GM10847 (cell line): ENCODE measurements around the gene PRTFDC1.

ENCODE experiments used
- POLR2A ChIP-seq: IDR thresholded peaks from 2 replicates; pipeline ENCODE4 v1.6.1; 2011; ENCODE audit not compliant: insufficient read length; ENCODE audit errors: extremely low read depth

PRTFDC1 gene

GRCh38 chr10:24951201-24952142, 934 bp downstream of the PRTFDC1 start:
- TF ChIP-seq POLR2A, result no peak

- no peak for TF ChIP-seq POLR2A
Measured at GRCh38 chr10:24950439-24950838, 2.0 kb downstream of the PRTFDC1 start.

GRCh38 chr10:24949616-24950015, 2.8 kb downstream of the PRTFDC1 start:
- no peak for TF ChIP-seq POLR2A

- no peak for TF ChIP-seq POLR2A
Measured at GRCh38 chr10:24947304-24948097, 4.9 kb downstream of the PRTFDC1 start.

GRCh38 chr10:24944512-24945255, 7.7 kb downstream of the PRTFDC1 start:
- TF ChIP-seq POLR2A, result no peak

GRCh38 chr10:24938525-24938924, 13.9 kb downstream of the PRTFDC1 start:
- no peak for TF ChIP-seq POLR2A

- no peak for TF ChIP-seq POLR2A
Measured at GRCh38 chr10:24938076-24938475, 14.3 kb downstream of the PRTFDC1 start.

GRCh38 chr10:24935504-24936292, 16.7 kb downstream of the PRTFDC1 start:
- TF ChIP-seq POLR2A, result no peak

- no peak for TF ChIP-seq POLR2A
Measured at GRCh38 chr10:24931236-24931635, 21.2 kb downstream of the PRTFDC1 start.

GRCh38 chr10:24930427-24930826, 22.0 kb downstream of the PRTFDC1 start:
- TF ChIP-seq POLR2A, result no peak

GRCh38 chr10:24929904-24930303, 22.5 kb downstream of the PRTFDC1 start:
- no peak for TF ChIP-seq POLR2A

- no peak for TF ChIP-seq POLR2A
Measured at GRCh38 chr10:24929056-24929544, 23.3 kb downstream of the PRTFDC1 start.

- TF ChIP-seq POLR2A, result no peak
Measured at GRCh38 chr10:24928163-24928562, 24.2 kb downstream of the PRTFDC1 start.

GRCh38 chr10:24926557-24926956, 25.8 kb downstream of the PRTFDC1 start:
- TF ChIP-seq POLR2A, result no peak
